ENCODE measurements around the gene DNM2. TPM values are rescaled to one million over a fixed set of nuclear protein-coding genes. Genes with fewer than 3 reads are reported as not detected.

DNM2 gene
- total RNA-seq, 4 donors from 2014 or later = 79.1 to 115 (median 96.8) TPM

DNA sequence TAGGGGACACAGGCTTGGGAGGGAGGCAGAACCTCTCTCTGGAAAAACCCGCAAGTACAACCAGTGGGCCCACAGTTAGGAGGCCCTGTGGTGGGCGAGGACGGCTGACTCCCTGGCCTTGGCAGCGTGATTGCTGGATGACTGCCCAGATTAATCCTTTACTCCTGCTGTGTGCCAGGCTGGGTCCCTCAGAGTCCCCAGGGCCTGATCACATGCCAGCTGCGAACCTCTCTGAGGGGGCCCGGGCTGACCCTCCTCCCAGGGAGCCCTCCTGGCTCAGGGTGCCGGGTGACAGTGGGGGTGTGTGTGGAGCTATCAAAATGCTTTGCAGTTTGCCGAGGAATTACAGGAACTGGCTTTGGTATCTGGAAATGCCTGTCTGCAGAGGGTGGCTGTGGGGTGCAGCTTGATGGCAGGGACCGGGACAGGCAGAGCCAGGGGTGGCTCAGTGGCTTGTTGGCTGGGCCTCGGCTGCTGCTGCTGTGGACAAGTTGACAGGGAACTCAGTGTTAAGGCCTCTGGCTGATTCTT is 48.9 kb downstream of the DNM2 start:
- Histone ChIP-seq H3K9me3 (no peaks in the 10 kb centered on the region), H3K4me1 (peaks cover 0 to 86% (median 50%) of the 10 kb centered on the region in 3 donors), H3K4me3 (no peak overlapping the region), H3K27ac (peak overlapping the region in 3 of 4 donors; percentile 58 to 66 (median 62)), H3K27me3 (no peaks in the 10 kb centered on the region), H3K36me3 (peaks cover 0 to 16% of the 10 kb centered on the region in 2 donors)
- no peak for ATAC-seq
- TF ChIP-seq, protein P1, sequence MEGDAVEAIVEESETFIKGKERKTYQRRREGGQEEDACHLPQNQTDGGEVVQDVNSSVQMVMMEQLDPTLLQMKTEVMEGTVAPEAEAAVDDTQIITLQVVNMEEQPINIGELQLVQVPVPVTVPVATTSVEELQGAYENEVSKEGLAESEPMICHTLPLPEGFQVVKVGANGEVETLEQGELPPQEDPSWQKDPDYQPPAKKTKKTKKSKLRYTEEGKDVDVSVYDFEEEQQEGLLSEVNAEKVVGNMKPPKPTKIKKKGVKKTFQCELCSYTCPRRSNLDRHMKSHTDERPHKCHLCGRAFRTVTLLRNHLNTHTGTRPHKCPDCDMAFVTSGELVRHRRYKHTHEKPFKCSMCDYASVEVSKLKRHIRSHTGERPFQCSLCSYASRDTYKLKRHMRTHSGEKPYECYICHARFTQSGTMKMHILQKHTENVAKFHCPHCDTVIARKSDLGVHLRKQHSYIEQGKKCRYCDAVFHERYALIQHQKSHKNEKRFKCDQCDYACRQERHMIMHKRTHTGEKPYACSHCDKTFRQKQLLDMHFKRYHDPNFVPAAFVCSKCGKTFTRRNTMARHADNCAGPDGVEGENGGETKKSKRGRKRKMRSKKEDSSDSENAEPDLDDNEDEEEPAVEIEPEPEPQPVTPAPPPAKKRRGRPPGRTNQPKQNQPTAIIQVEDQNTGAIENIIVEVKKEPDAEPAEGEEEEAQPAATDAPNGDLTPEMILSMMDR (IDR thresholded peaks at IDR 0.05) = no peak
- TF ChIP-seq POLR2A (IDR thresholded peaks at IDR 0.05) (no peak), EP300 (IDR thresholded peaks at IDR 0.05) (no peak), POLR2AphosphoS5 (IDR thresholded peaks at IDR 0.05) (no peak)
- WGBS, 2 donors (ENCODE audit: low coverage in 1 of 2) = 31% methylated on average over 2 of the region's 10 CpGs; no CpG with 5 or more reads in 1 of the 2 donors

GRCh38 chr19:10767726-10768125 is 49.8 kb downstream of the DNM2 start:
- WGBS, 2 donors (ENCODE audit: low coverage in 1 of 2) = 85 to 87% methylated on average over 6 of the region's 10 CpGs
- H3K36me3 ChIP-seq = peaks cover 0 to 13% of the 10 kb centered on the region in 2 donors
- H3K27ac ChIP-seq = peak overlapping the region in 2 of 4 donors; percentile 62 to 66
- no peak for ATAC-seq
- peaks cover 0 to 77% (median 42%) of the 10 kb centered on the region in 3 donors for H3K4me1 ChIP-seq
- TF ChIP-seq, protein P1 (IDR thresholded peaks at IDR 0.05) = no peak
- TF ChIP-seq POLR2AphosphoS5 (IDR thresholded peaks at IDR 0.05) (no peak), POLR2A (IDR thresholded peaks at IDR 0.05) (no peak), EP300 (IDR thresholded peaks at IDR 0.05) (no peak)
- no peaks in the 10 kb centered on the region for H3K27me3 ChIP-seq
- no peak overlapping the region for H3K4me3 ChIP-seq
- H3K9me3 ChIP-seq = no peaks in the 10 kb centered on the region

GRCh38 chr19:10768369-10768768 is 50.5 kb downstream of the DNM2 start:
- peaks cover 0 to 70% (median 35%) of the 10 kb centered on the region in 3 donors for H3K4me1 ChIP-seq
- no peak for TF ChIP-seq EP300 (IDR thresholded peaks at IDR 0.05)
- TF ChIP-seq, protein P1 (IDR thresholded peaks at IDR 0.05) = no peak
- no peak for TF ChIP-seq POLR2AphosphoS5 (IDR thresholded peaks at IDR 0.05)
- no peak for TF ChIP-seq POLR2A (IDR thresholded peaks at IDR 0.05)
- H3K9me3 ChIP-seq = no peaks in the 10 kb centered on the region
- peaks cover 0 to 19% of the 10 kb centered on the region in 2 donors for H3K36me3 ChIP-seq
- H3K4me3 ChIP-seq = no peak overlapping the region
- peak overlapping the region in 1 of 4 donors; percentile 65 for H3K27ac ChIP-seq
- no peak for ATAC-seq
- WGBS, 2 donors (ENCODE audit: low coverage in 1 of 2) = 100% methylated on average over 1 to 2 of the region's 11 CpGs
- H3K27me3 ChIP-seq = no peaks in the 10 kb centered on the region

DNA sequence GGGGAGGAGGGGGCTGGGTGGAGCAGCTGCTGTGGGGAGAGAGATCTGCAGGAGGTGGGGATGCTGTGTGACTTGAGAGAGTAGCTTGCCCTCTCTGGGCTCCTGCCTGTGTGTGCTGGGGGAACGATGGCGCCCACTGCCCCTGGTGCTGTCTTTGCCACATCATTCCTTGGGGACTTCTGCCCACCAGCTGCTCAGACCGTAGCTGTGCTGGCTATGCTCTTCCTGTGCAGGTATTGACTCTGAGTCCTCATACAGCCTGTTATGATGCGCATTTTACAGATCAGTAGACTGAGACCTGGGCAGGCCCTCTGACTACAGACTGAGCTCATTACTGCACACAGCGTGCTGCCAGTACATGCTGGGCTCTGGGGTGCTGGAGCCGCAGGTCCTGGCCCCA is 51.1 kb downstream of the DNM2 start:
- H3K4me1 ChIP-seq = peaks cover 0 to 64% (median 35%) of the 10 kb centered on the region in 3 donors
- H3K27ac ChIP-seq = peak overlapping the region in 3 of 4 donors; percentile 38 to 65 (median 57)
- 100% methylated on average over 1 of the region's 6 CpGs; no CpG with 5 or more reads in 1 of the 2 donors for WGBS, 2 donors (ENCODE audit: low coverage in 1 of 2)
- TF ChIP-seq POLR2A (IDR thresholded peaks at IDR 0.05) (no peak), POLR2AphosphoS5 (IDR thresholded peaks at IDR 0.05) (no peak), EP300 (IDR thresholded peaks at IDR 0.05) (no peak)
- TF ChIP-seq, protein P1 (IDR thresholded peaks at IDR 0.05) = no peak
- H3K36me3 ChIP-seq = peaks cover 0 to 22% of the 10 kb centered on the region in 2 donors
- no peaks in the 10 kb centered on the region for H3K9me3 ChIP-seq
- no peaks in the 10 kb centered on the region for H3K27me3 ChIP-seq
- no peak for ATAC-seq
- no peak overlapping the region for H3K4me3 ChIP-seq
